Ovary (tissue), 3 donors: ENCODE results near the gene SFMBT2.

Experiments used
- CTCF ChIP-seq, 3 donors: fragments of 450-650 bp in 2 of 3; fragments of 200-600 bp in 1 of 3; IDR thresholded peaks; one replicate each; pipeline versions ENCODE4 v1.5.1 to v1.8.0; 2016 to 2022; ENCODE audit warnings: antibody characterized with exemption in 3 of 3, mild to moderate bottlenecking in 1 of 3
- POLR2A ChIP-seq: fragments of 450-650 bp; IDR thresholded peaks from one replicate; pipeline ENCODE4 v1.6.1; 2017; ENCODE audit warnings: antibody characterized with exemption, mild to moderate bottlenecking, moderate library complexity
- donor health status: DM: no; HTN: no; CAD: no.

DNA sequence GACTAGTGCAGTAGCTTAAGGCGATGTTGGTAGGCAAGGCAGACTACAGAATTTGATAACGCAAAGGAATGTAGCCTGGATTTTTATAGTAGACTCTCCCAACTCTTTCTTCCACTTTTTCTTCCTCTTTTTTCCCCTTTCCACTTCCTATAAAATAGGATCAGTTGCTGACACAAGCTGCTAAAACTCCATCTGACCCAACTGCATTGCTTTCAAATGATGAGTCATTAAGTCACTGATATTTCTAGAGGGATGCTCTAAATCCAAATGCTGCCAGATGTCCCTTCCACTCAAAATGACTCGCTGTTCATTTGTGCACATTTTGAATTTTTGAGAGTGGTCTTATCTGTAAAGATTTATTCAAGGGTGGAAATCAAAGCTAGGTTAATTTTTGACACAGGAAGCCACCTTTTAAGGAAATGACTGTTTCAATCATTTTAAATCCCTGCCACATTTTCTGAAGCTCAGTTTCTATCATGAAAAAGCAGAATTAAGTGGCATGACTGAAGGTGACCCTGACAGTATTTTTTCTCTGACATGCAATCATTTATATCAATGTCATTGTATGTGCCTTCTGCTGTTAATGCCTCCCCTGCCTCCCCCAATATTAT, 25.8 kb upstream of the SFMBT2 start:
- TF ChIP-seq POLR2A: no peak
- no peak for TF ChIP-seq CTCF (IDR thresholded peaks at IDR 0.05)
